DND-41 (cell line): ENCODE results near the gene ADPRH.

ENCODE experiments used
- ATAC-seq: fragments of 200-7000 bp; cut with Tn5 transposase; 3 replicates; pipeline ENCODE4 v1.9.1; 2021; ENCODE audit warnings: low read depth; ENCODE audit not compliant: insufficient read depth
- DNase-seq: peaks from one replicate; pipeline ENCODE4 v3.0.0-alpha.2; 2020
- H2AFZ ChIP-seq: 2 replicates; pipeline ENCODE4 v1.6.0; 2012; ENCODE audit warnings: low read depth, low read length
- H3K27ac ChIP-seq: 2 replicates; pipeline ENCODE4 v1.5.1; 2012; ENCODE audit warnings: low read length, inconsistent platforms
- H3K27me3 ChIP-seq: fragments of 200-600 bp; sonication (generic); 2 replicates; pipeline ENCODE4 v1.6.0; 2012; ENCODE audit warnings: low read length, mild to moderate bottlenecking, inconsistent platforms; ENCODE audit not compliant: insufficient read depth, poor library complexity
- H3K36me3 ChIP-seq: 2 replicates; pipeline ENCODE4 v1.5.1; 2012; ENCODE audit warnings: low read length, inconsistent platforms; ENCODE audit not compliant: insufficient read depth
- H3K4me1 ChIP-seq: 2 replicates; pipeline ENCODE4 v1.5.1; 2012; ENCODE audit warnings: mild to moderate bottlenecking, low read length; ENCODE audit not compliant: insufficient read depth
- H3K4me2 ChIP-seq: 2 replicates; pipeline ENCODE4 v1.6.0; 2012; ENCODE audit warnings: mild to moderate bottlenecking, moderate library complexity, low read length, inconsistent platforms; ENCODE audit not compliant: insufficient read depth
- H3K4me3 ChIP-seq, 2 experiments: fragments of 200-600 bp in 1 of 2; shearing (Covaris generic) in 1 of 2; 2 replicates each; pipeline ENCODE4 v1.5.1; 2012 to 2016; ENCODE audit warnings: inconsistent platforms in 2 of 2, low read length in 2 of 2, mild to moderate bottlenecking in 2 of 2, low read depth in 1 of 2, moderate library complexity in 1 of 2
- H3K79me2 ChIP-seq: 2 replicates; pipeline ENCODE4 v1.6.0; 2012; ENCODE audit warnings: low read length, inconsistent platforms; ENCODE audit not compliant: insufficient read depth
- H3K9ac ChIP-seq: 2 replicates; pipeline ENCODE4 v1.6.0; 2012; ENCODE audit warnings: low read depth, mild to moderate bottlenecking, inconsistent platforms, low read length, moderate library complexity
- H3K9me3 ChIP-seq: 2 replicates; pipeline ENCODE4 v1.5.1; 2012; ENCODE audit warnings: low read length, moderate library complexity, mild to moderate bottlenecking, inconsistent platforms; ENCODE audit not compliant: insufficient read depth, severe bottlenecking
- H4K20me1 ChIP-seq: 2 replicates; pipeline ENCODE4 v1.6.0; 2012; ENCODE audit warnings: low read length; ENCODE audit not compliant: insufficient read depth
- EZH2 ChIP-seq: IDR thresholded peaks from 3 replicates; pipeline ENCODE4 v1.6.1; 2012; ENCODE audit warnings: borderline replicate concordance, low read depth, mild to moderate bottlenecking, moderate library complexity, low read length, inconsistent platforms; ENCODE audit not compliant: severe bottlenecking
- TF ChIP-seq, protein P1 (sequence below): IDR thresholded peaks from 2 replicates; pipeline ENCODE4 v1.5.1; 2012; ENCODE audit warnings: borderline replicate concordance, low read length, moderate library complexity, mild to moderate bottlenecking; ENCODE audit not compliant: poor library complexity, severe bottlenecking; ENCODE audit errors: extremely low read depth

Gene ADPRH

DNA sequence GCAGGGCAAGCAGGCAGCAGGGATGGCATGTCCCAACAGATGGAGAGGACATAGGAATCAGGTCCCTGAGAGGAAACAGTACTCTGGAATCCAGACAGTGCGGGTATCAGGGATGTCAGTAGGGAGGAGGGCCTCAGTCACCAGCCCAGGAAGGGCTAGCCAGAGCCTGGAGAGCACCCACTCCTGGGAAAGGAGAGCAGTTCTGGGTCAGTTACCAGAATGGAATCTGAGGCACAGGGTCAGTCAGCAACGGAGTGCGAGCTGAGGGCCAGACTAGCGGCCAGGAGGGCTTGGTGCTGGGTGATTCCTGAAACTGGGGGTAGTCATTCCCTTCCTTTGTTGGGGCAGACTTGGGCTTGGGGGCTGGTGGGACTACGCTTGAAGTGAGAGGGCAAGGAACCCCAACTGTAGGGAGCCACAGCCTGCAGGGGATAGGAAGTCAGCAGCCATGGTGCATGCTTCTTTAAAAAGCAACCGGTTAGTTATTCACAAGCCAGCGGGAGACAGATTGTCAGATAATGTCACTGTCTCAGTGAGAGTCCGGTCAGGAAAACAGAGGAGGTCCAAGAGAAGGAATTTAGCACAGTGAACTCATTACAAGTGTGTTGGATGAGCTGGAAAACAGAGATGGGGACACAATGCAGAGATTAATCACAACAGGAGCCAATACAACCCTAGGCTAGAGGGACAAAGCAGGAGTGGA lies 46.3 kb downstream of the ADPRH start:
- peaks cover 4% of the 10 kb centered on the region for H3K27me3 ChIP-seq
- no peaks in the 10 kb centered on the region for H3K4me1 ChIP-seq
- TF ChIP-seq, protein P1, sequence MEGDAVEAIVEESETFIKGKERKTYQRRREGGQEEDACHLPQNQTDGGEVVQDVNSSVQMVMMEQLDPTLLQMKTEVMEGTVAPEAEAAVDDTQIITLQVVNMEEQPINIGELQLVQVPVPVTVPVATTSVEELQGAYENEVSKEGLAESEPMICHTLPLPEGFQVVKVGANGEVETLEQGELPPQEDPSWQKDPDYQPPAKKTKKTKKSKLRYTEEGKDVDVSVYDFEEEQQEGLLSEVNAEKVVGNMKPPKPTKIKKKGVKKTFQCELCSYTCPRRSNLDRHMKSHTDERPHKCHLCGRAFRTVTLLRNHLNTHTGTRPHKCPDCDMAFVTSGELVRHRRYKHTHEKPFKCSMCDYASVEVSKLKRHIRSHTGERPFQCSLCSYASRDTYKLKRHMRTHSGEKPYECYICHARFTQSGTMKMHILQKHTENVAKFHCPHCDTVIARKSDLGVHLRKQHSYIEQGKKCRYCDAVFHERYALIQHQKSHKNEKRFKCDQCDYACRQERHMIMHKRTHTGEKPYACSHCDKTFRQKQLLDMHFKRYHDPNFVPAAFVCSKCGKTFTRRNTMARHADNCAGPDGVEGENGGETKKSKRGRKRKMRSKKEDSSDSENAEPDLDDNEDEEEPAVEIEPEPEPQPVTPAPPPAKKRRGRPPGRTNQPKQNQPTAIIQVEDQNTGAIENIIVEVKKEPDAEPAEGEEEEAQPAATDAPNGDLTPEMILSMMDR = no peak
- TF ChIP-seq EZH2 = no peak
- H3K36me3 ChIP-seq = no peaks in the 10 kb centered on the region
- no peak overlapping the region for H3K27ac ChIP-seq
- no peaks in the 10 kb centered on the region for H4K20me1 ChIP-seq
- no peaks in the 10 kb centered on the region for H3K79me2 ChIP-seq
- no peaks in the 10 kb centered on the region for H3K9me3 ChIP-seq
- H3K9ac ChIP-seq = no peak overlapping the region
- no peak for DNase-seq
- H3K4me2 ChIP-seq = no peak overlapping the region
- no peak overlapping the region for H3K4me3 ChIP-seq
- H2AFZ ChIP-seq = no peak overlapping the region
- no peak for ATAC-seq

DNA sequence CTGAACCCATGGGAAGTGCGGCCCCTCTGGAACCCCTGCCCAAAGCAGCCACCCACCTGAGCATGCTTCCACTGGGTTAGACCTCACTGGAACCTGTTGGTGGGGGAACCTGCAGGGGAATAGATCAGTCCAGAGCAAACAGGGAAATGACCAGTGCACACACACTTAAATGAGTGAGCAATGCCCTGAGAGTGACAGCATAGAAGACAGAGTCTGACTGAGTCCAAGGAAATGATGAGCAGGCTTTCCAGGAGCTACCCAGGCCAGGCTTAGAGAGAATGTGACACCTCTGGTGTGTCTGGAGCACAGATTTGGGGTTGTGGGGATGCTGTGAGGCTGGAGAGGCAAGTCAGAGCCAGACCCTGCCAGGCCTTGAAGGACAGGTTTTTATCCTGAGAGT lies 46.9 kb downstream of the ADPRH start:
- Histone ChIP-seq H3K4me1 (no peaks in the 10 kb centered on the region), H4K20me1 (no peaks in the 10 kb centered on the region), H3K27me3 (peaks cover 4% of the 10 kb centered on the region), H3K9me3 (no peaks in the 10 kb centered on the region), H3K79me2 (no peaks in the 10 kb centered on the region), H3K4me3 (no peak overlapping the region), H3K36me3 (no peaks in the 10 kb centered on the region), H2AFZ (no peak overlapping the region), H3K27ac (no peak overlapping the region), H3K4me2 (no peak overlapping the region), H3K9ac (no peak overlapping the region)
- no peak for DNase-seq
- TF ChIP-seq EZH2 = no peak
- TF ChIP-seq, protein P1 = no peak
- ATAC-seq = no peak

DNA sequence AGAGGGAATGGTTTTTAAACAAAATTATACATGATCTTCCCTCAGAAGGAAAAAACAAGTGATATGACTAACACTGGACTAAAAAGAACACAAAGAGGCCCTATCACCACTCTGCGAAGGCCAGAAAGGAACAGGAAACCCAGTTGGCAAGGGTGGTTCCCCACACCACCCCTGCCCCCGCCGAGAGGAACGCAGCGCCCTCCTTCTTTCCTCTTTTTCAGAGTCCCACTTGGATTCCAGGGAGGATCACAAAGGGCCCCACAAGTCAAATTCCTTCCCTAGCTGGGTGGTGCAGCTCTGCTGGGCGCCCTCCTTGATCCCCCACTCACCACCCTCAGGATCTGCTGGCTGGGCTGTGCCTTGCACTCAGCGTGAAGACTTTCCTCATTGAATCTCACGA lies 48.2 kb downstream of the ADPRH start:
- Histone ChIP-seq H3K27me3 (peaks cover 4% of the 10 kb centered on the region), H3K79me2 (no peaks in the 10 kb centered on the region), H3K4me3 (no peak overlapping the region), H2AFZ (no peak overlapping the region), H3K4me1 (no peaks in the 10 kb centered on the region), H3K9ac (no peak overlapping the region), H3K9me3 (no peaks in the 10 kb centered on the region), H4K20me1 (no peaks in the 10 kb centered on the region), H3K4me2 (no peak overlapping the region), H3K27ac (no peak overlapping the region), H3K36me3 (no peaks in the 10 kb centered on the region)
- TF ChIP-seq EZH2 = no peak
- TF ChIP-seq, protein P1 = no peak
- DNase-seq (no peak), ATAC-seq (no peak)

DNA sequence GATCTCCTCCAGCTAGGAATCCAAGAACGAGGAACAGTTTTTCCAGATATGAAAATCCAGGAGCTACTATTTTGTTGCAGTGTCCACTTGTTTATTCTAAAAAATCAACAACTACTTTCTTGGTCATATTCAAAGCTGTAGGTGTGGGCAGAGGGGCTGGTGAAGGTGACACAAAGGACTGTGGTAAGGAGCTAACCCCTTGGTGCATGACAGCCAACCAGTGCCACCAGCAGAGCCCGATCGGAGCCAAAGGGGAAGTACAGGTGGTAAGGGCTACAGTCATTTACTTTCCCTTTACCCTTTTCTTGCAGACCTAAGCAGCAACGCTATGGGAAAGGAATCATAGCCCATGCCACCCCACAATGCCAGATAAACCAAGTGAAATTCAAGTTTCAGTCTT lies 49.1 kb downstream of the ADPRH start:
- TF ChIP-seq, protein P1 = no peak
- no peak for TF ChIP-seq EZH2
- H3K9ac ChIP-seq = no peak overlapping the region
- no peak overlapping the region for H3K27ac ChIP-seq
- H3K4me2 ChIP-seq = no peak overlapping the region
- peaks cover 4% of the 10 kb centered on the region for H3K27me3 ChIP-seq
- no peaks in the 10 kb centered on the region for H3K79me2 ChIP-seq
- no peaks in the 10 kb centered on the region for H3K36me3 ChIP-seq
- no peak overlapping the region for H2AFZ ChIP-seq
- no peaks in the 10 kb centered on the region for H3K4me1 ChIP-seq
- DNase-seq (no peak), ATAC-seq (no peak)
- H3K9me3 ChIP-seq = no peaks in the 10 kb centered on the region
- no peaks in the 10 kb centered on the region for H4K20me1 ChIP-seq
- H3K4me3 ChIP-seq = no peak overlapping the region
